Suprapubic skin (tissue), 4 donors: ENCODE measurements around the gene RRH. TPM values are rescaled to one million over a fixed set of nuclear protein-coding genes. Genes with fewer than 3 reads are reported as not detected.

ENCODE experiments used
- DNase-seq, 2 donors: peaks; one replicate each; pipeline ENCODE4 v3.0.0-alpha.2; 2019; ENCODE audit warnings: low spot score in 2 of 2
- H3K27ac ChIP-seq: fragments of 200-600 bp; sonication (generic); one replicate; pipeline ENCODE4 v1.5.1; 2019
- H3K27me3 ChIP-seq: fragments of 200-600 bp; sonication (generic); one replicate; pipeline ENCODE4 v1.5.1; 2019
- H3K36me3 ChIP-seq: fragments of 200-600 bp; sonication (generic); one replicate; pipeline ENCODE4 v1.5.1; 2019
- H3K4me1 ChIP-seq: fragments of 200-600 bp; sonication (generic); one replicate; pipeline ENCODE4 v1.5.1; 2019
- H3K4me3 ChIP-seq: fragments of 200-600 bp; sonication (generic); one replicate; pipeline ENCODE4 v1.5.1; 2019; ENCODE audit warnings: mild to moderate bottlenecking
- H3K9me3 ChIP-seq: fragments of 200-600 bp; sonication (generic); one replicate; pipeline ENCODE4 v1.5.1; 2019
- EP300 ChIP-seq: sonication (generic); formaldehyde crosslinking; IDR thresholded peaks from one replicate; pipeline ENCODE4 v1.6.1; 2017; ENCODE audit warnings: antibody characterized with exemption
- POLR2A ChIP-seq, 2 donors: fragments of 450-650 bp; IDR thresholded peaks; one replicate each; pipeline ENCODE4 v1.6.1; 2017; ENCODE audit warnings: antibody characterized with exemption in 2 of 2, mild to moderate bottlenecking in 2 of 2, moderate library complexity in 2 of 2
- POLR2AphosphoS5 ChIP-seq, 3 donors: sonication (generic); formaldehyde crosslinking; IDR thresholded peaks; one replicate each; pipeline ENCODE4 v1.6.1; 2017; ENCODE audit warnings: antibody characterized with exemption in 3 of 3
- WGBS: methylation state at CpG from one replicate; pipeline ENCODE4 v1.1.5; 2018; 5-methylcytosine and 5-hydroxymethylcytosine counted together
- total RNA-seq, 4 donors: library from RNA; depleted of rRNA; stranded (reverse); fragments of >200 nt; gene quantifications; one replicate each; pipeline ENCODE4 v1.1.0, GENCODE V29; 2016
- TF ChIP-seq, protein P1 (sequence below), 2 donors: fragments of 200-600 bp in 1 of 2; fragments of 450-650 bp in 1 of 2; sonication (generic) in 1 of 2; IDR thresholded peaks; one replicate each; pipeline ENCODE4 v1.5.1; 2016 to 2019; ENCODE audit warnings: antibody characterized with exemption in 2 of 2, mild to moderate bottlenecking in 1 of 2, moderate library complexity in 1 of 2

RRH gene
- total RNA-seq, 4 donors from 2014 or later: 0.78 to 1.2 TPM; not detected in 2

GRCh38 chr4:109810552-109811387 lies 17.0 kb upstream of the RRH start:
- WGBS: 75% methylated on average over 11 of the region's 11 CpGs
- H3K27ac ChIP-seq: no peak overlapping the region
- H3K9me3 ChIP-seq: no peaks in the 10 kb centered on the region
- no peak for DNase-seq
- TF ChIP-seq EP300 (no peak), POLR2A (IDR thresholded peaks at IDR 0.05) (no peak), POLR2AphosphoS5 (IDR thresholded peaks at IDR 0.05) (no peak)
- TF ChIP-seq, protein P1, sequence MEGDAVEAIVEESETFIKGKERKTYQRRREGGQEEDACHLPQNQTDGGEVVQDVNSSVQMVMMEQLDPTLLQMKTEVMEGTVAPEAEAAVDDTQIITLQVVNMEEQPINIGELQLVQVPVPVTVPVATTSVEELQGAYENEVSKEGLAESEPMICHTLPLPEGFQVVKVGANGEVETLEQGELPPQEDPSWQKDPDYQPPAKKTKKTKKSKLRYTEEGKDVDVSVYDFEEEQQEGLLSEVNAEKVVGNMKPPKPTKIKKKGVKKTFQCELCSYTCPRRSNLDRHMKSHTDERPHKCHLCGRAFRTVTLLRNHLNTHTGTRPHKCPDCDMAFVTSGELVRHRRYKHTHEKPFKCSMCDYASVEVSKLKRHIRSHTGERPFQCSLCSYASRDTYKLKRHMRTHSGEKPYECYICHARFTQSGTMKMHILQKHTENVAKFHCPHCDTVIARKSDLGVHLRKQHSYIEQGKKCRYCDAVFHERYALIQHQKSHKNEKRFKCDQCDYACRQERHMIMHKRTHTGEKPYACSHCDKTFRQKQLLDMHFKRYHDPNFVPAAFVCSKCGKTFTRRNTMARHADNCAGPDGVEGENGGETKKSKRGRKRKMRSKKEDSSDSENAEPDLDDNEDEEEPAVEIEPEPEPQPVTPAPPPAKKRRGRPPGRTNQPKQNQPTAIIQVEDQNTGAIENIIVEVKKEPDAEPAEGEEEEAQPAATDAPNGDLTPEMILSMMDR (IDR thresholded peaks at IDR 0.05): no peak
- H3K27me3 ChIP-seq: no peaks in the 10 kb centered on the region
- no peaks in the 10 kb centered on the region for H3K36me3 ChIP-seq
- peaks cover 7% of the 10 kb centered on the region for H3K4me1 ChIP-seq
- no peak overlapping the region for H3K4me3 ChIP-seq

DNA sequence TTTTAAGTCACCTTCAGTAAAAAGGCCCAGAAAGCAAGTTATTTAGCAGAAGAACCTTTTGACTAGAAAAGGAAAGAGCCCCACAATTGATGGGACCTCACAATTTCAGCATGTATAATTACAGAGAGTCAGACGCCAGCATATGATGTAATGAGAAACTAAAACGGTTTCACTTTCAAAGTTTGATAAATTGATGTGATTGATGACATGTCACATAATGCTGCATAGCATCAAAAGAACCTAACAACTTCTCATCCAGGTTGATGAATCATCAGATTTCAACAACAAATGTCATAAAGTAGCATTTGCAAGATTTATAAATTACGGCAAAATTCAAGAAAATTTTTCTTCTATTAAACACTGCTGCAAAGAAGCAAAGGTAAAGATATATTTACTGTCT lies 16.1 kb upstream of the RRH start:
- no peak for TF ChIP-seq POLR2AphosphoS5 (IDR thresholded peaks at IDR 0.05)
- TF ChIP-seq EP300: no peak
- TF ChIP-seq, protein P1 (IDR thresholded peaks at IDR 0.05): no peak
- TF ChIP-seq POLR2A (IDR thresholded peaks at IDR 0.05): no peak
- Histone ChIP-seq H3K27ac (no peak overlapping the region), H3K9me3 (no peaks in the 10 kb centered on the region), H3K27me3 (no peaks in the 10 kb centered on the region), H3K36me3 (no peaks in the 10 kb centered on the region), H3K4me3 (no peak overlapping the region), H3K4me1 (peaks cover 15% of the 10 kb centered on the region)
- no peak for DNase-seq
- 51% methylated on average over 3 of the region's 3 CpGs for WGBS

DNA sequence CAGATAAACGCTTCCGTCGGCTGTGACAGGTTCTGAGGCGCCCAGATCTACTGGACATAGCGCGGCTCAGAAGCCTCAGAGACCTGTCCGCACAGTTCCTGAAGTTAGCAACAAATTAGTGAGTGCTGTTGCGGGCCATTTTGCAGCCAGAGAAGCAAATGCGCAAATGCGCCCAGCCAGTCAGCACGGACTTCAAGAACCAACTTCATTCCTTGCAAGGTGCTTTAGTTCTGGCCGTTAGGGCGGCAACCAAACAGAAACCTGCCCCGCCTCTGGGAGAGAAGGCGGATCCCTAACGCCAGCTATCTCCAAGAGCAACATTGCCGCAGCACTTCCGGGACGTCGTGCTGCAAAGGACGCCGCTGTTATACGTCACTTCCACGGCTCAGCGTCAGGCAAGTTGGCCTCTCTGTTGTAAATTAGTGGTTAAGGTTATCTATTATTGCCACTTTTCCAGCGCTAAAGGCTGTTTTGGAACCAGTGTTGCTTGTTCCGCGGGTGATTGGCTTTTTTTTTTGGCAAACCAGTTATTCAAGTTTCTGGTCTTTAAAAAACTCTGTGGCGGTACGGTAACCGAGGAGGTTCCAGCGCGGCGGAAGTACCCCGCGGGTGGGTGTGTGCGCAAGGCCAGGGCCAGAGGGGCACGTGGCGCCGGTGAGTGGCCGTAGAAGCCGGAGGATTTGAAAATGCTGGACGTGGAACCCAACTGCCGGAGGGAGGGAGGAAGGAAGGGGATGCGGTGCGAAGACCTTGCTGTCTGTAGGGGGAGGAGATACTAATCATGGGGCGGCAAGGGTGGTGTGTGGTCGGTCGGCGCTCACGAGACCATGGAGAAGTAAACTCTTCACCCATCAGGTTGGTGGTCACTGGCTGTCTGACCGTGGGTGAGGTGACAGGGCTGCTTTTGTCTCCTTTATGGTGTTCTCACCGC lies 12.4 kb upstream of the RRH start, which contains the start of gene GAR1:
Gene GAR1, plus strand, starts transcription at position 612 of the 931 bp plus-strand sequence. CDS start 403 bp downstream, outside the sequence.
- no peaks in the 10 kb centered on the region for H3K9me3 ChIP-seq
- TF ChIP-seq POLR2AphosphoS5 (IDR thresholded peaks at IDR 0.05): peak in 2 of 3 donors; percentile 36 to 71
- TF ChIP-seq, protein P1 (IDR thresholded peaks at IDR 0.05): no peak
- peaks cover 33% of the 10 kb centered on the region for H3K4me1 ChIP-seq
- H3K27ac ChIP-seq: peak within 1 kb of the TSS; percentile 91
- H3K4me3 ChIP-seq: peak within 1 kb of the TSS; percentile 93
- DNase-seq: peak; percentile 94 to 95
- H3K27me3 ChIP-seq: no peaks in the 10 kb centered on the region
- peaks cover 21% of the 10 kb centered on the region for H3K36me3 ChIP-seq
- under 1% methylated on average over 50 of the region's 53 CpGs for WGBS

DNA sequence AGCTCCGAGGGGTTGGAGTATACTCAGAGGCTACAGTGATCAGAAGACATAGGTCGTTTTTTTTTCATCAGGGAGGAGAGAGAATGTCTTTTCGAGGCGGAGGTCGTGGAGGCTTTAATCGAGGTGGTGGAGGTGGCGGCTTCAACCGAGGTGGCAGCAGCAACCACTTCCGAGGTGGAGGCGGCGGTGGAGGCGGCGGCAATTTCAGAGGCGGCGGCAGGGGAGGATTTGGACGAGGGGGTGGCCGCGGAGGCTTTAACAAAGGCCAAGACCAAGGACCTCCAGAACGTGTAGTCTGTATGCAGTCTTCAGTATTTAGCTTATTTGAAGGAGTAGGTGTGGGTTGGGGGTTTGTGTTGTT lies 11.7 kb upstream of the RRH start:
- Histone ChIP-seq H3K27me3 (no peaks in the 10 kb centered on the region), H3K36me3 (peaks cover 21% of the 10 kb centered on the region), H3K4me1 (peaks cover 38% of the 10 kb centered on the region), H3K27ac (peak overlapping the region; percentile 91), H3K4me3 (peak overlapping the region; percentile 93), H3K9me3 (no peaks in the 10 kb centered on the region)
- TF ChIP-seq POLR2AphosphoS5 (IDR thresholded peaks at IDR 0.05): no peak
- TF ChIP-seq, protein P1 (IDR thresholded peaks at IDR 0.05): no peak
- TF ChIP-seq POLR2A (IDR thresholded peaks at IDR 0.05): no peak
- TF ChIP-seq EP300: no peak
- WGBS: 1% methylated on average over 19 of the region's 19 CpGs
- peak in 1 of 2 donors; percentile 59 for DNase-seq

DNA sequence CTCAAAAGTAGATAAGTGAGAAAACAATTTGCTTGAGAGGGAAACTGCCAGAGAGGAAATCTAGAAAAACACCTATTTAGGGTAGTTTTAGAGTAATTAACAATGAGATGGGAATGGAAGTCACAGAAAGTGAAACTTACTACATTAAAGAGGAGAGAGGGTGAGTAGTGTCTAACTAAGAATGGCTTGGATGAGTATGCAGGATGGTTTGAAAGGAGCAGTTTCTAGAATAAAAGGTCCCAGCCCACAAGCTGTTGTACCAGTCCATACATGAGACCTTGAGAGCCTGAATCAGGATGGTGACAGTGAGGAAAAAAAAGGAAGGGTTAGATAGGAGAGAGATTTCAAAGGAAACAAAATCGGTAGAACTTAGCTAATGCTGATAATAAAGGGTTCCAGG lies 10.9 kb upstream of the RRH start:
- TF ChIP-seq POLR2AphosphoS5 (IDR thresholded peaks at IDR 0.05): no peak
- TF ChIP-seq, protein P1 (IDR thresholded peaks at IDR 0.05): no peak
- no peak for TF ChIP-seq POLR2A (IDR thresholded peaks at IDR 0.05)
- no peak for TF ChIP-seq EP300
- DNase-seq: no peak
- Histone ChIP-seq H3K9me3 (no peaks in the 10 kb centered on the region), H3K4me1 (peaks cover 40% of the 10 kb centered on the region), H3K4me3 (peak overlapping the region; percentile 93), H3K27me3 (no peaks in the 10 kb centered on the region), H3K27ac (no peak overlapping the region), H3K36me3 (peaks cover 21% of the 10 kb centered on the region)
- WGBS: 56% methylated on average over 1 of the region's 1 CpG
